Erythroblast (primary cell): ENCODE measurements around the gene EDDM13.

Source experiments
- GATA1 ChIP-seq: IDR thresholded peaks from 2 replicates; pipeline ENCODE4 v1.6.1; 2011; ENCODE audit warnings: low read depth, mild to moderate bottlenecking, control low read depth, low read length, moderate library complexity
- POLR2A ChIP-seq: IDR thresholded peaks from 2 replicates; pipeline ENCODE4 v1.6.1; 2011; ENCODE audit warnings: mild to moderate bottlenecking, low read length

DNA sequence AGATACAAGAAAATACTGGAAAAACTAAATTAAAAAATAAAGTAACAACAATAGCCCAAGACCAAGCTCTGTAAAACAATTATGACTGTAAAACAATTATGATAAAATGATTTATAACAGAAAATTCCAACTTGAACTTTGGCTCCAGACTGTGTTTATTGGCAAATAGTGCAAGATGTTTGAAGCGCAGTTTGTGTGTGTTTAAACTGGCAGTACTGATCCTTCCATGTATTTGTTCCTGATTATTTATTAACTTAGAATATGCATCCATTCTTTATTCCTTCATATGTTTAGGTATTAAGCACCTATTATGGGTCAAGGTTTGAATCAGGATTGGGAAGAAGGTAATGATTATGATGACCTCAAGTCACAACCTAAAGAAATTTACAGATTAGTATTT is 83.0 kb downstream of the EDDM13 start:
- TF ChIP-seq POLR2A (no peak), GATA1 (no peak)
